Measurements from ENCODE around the gene AIFM1.

AIFM1 gene

DNA sequence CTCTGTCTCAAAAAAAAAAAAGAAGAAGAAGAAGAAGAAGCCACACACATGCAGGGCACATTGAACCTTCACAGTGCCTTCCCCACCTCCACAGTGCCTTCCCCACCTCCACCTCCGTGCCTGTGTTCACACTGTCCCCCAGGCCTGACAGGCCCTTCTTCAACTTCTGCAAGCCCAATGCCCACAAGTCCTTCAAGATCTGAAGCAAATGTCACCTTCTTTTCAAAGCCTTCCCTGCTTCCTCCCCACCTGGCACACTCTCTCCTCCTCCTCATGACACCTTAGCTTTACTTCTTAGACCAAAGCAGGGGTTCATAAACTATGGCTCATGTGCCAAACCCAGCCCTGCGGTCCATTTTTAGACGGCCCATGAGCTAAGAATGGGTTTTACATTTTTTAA lies 75.3 kb downstream of the AIFM1 start:
- DNase-seq = no peak

DNA sequence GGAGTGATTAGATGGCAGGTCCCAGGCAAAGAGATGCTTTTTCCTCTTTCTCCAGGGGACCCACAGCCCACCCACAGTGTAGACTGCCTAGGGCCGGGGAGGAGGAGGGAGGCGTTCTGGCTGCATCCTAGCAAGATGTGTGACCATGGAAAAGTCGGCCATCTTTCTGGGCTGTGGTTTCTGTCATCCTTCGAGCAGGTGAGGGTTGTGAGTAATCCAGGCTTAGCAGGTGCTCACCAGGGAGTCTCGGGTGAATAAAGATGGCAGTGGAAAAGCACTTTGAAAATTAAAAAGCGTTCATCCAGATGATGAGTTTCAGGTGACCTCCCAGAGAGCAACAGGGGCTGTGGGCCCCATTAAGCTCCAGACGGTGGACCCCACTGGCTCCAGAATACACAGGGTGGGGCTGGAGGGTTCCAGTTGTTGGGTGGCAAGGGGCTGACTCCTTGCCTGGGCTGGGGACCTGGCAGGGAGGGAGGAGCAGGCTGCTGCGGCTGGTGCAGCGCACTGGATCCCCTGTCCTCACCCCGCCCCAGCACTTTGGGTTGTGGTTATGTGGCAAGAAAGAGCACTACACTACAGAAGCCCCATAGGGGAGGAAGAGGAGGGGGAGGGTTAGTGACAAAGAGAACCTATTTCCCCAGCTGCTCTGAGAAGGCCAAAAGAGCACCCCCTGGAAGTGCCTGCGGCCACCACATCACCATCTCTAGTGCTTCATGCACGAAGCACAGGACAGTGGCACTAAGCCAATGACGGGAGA lies 79.0 kb downstream of the AIFM1 start:
- peak; percentile 65 for DNase-seq

DNA sequence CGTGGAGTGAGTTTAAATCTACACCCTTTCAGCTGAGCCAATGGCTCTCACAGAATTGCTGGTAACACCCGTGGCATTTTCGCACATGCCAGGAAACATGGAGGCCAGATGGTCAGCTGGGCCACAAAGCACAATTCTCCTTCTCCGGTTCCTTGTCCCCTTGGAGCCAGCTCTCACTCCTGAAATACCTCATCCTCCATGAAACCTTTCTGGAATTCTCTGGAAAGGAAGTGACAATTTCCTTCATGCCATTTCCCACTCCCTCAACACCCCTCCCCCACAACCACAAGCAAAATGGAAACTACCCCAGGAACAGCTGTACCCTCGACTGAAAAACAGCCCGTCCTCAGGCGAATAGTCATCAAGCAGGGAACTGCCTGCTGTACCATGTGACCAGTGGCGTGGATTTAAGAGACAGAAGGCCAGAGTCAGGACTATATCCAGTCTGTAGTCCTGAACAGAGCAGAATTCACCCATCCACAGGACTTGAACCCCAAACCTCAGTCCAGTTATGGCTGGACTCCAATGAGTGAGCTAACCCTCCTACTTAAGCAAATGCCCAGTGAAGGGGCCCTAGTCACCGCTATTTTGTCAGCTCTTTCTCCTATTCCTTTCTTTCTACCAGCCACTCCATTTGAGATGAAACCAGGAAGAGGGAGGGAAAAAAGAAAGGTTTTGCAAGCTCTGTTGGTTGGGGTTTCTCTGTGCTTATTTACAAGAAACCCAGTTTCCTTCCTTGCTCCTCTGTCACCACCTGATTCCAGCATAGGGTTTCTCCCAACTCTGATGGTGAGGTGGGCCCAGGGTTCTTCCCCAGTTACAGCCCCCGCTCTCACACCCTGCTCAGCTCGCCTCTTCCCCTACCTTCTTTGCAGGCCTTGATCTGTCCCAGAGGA lies 79.8 kb downstream of the AIFM1 start:
- no peak for DNase-seq

DNA sequence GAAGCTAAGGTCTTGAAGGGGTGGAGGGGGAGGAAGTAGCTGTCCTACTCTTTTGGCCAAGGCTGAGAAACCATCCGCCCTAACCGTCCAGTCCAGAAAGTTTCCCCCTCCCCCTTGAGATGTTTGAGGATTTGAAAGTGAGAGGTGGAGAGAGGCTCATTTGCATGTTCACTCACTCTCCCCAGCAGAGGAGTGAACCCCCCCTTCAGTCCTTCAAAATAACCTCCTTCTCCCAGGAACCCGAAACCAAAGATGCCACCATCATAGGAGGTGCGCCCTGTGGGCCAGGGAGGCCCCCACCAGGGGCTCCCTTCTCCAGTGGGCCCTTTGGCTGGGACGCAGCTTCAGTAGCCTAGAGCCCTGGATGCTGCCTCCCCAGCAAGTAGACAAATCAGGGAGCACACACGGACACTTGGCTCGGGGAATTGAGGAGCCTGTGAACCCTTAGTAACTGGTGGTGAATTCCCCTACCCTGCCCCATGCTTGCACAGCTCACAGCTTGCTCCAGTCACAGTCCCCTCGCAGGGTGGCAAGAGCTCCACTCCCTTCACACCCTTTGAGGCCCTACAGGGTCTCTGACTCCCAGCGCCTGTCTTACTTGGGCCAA lies 80.9 kb downstream of the AIFM1 start:
- peak; percentile 33 for DNase-seq

DNA sequence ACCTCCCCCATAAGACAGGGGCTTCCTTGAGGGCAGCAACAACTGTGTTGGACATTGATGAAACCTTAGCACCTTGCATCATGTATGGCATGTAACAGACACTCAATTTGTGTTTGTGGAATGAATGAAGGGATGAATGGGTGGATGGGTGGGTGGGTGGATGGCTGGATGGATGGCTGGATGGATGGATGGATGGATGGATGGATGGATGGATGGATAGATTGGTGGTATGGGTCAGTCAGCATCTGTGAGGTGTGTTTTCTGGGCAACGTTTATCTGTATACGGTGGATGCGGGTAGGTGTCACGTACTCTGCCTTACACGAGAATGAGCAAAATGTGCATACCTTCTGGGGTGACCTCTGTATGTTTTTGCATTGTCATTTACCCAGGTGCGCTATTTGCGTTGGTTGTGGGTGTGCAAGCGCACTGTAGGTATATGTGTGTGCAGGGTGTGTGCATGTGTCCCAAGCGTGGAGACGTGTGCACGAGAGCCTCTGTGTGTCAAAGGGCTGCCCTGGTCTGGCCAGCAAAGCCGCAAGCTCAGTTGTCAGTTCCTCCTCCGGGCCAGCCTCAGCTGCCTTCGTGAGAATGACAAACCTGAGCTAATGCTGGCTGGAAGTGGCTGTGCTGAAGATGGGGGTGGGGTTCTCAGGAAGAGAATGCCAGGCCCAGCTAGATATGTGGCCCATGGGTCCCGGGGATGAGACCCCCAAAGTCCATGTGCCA lies 81.8 kb downstream of the AIFM1 start:
- DNase-seq = no peak

DNA sequence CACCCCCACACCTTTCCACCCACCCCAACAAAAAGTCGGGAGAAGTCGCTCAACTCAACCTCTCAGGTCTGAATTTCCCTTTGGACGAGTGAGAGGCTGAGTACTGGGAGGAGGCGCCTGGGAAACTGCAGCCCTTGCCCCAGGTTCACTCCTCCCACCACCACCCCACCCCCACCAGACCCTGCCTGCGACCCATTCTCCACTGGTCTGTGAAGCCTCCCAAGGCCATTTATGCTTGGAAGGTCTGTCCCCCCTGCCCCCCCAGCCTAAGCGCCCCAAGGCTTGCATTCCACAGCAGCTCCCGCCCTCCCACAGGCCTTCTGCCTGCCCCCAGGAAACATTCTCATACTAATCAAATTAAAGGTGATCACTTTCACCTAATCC lies 82.5 kb downstream of the AIFM1 start:
- DNase-seq = no peak

DNA sequence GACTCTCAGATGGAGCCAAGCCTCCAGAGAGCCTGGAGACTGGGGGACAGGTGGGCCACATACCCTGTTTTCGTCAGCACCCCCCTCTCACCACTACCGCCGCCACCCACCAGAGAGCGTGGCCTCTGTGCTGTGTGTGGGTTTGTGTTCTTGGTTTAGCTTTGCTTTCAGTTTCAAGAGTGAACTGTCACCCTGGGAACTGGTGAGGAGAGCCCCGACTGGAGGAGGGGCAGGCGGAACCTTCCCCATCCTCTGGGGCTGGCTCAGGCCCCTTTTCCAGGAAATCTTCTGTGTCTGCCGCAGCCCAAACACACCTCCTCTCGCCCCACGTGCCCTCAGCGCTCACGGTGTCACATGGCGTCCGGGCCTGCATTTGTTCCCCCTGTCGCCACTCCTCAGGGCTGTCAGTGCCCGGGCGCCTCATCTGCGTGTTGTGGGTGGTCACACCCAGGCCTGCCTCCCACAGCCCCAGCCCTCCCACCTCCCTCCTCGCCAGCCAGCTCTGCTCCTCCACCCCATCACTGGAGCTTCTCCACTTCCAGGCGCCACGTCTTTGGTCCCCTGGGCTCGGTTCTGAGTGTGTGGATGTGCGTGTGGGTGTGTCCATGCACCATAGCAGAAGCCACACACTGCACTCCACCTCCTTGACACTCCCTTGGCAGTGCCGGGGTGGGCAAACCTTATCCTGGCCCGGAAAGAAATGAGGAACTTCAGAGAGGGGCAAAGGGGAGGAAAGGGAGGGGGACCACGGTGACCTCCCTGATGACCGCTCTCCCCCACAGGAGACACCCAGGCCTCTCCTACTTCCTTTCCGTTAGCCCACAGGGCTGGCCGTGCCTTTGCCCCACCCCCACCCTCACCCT lies 83.2 kb downstream of the AIFM1 start:
- peak; percentile 69 for DNase-seq

DNA sequence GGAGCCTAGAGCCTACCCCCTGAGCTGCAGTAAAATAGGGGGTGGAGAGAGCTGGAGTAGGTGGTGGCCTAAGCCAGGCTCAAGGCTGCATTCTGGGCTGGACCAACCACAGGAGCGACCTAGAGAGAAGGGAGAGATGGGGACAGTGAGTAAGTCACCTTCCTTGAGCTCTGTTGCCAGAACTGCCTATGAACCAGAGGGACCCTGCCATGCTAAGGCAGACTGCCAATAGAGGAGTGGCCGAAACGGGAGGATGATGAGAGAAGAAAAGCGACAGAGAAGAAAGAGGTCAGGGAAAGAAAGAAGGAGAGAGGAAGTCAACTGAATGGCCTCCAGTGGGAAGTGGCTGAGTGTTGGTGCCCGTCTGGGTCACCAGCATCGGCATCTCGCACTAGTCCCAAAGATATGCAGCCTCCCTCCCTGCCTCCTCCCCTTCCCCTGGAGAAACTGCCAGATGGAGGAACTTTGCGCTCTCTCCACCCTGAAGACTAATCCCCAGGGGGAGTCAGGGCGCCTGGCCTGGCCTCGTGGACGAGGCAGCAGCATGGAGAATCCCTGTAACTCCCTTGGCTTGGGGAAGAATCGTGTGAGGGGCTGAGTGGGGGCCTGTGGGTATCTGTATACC lies 84.1 kb downstream of the AIFM1 start:
- no peak for DNase-seq

DNA sequence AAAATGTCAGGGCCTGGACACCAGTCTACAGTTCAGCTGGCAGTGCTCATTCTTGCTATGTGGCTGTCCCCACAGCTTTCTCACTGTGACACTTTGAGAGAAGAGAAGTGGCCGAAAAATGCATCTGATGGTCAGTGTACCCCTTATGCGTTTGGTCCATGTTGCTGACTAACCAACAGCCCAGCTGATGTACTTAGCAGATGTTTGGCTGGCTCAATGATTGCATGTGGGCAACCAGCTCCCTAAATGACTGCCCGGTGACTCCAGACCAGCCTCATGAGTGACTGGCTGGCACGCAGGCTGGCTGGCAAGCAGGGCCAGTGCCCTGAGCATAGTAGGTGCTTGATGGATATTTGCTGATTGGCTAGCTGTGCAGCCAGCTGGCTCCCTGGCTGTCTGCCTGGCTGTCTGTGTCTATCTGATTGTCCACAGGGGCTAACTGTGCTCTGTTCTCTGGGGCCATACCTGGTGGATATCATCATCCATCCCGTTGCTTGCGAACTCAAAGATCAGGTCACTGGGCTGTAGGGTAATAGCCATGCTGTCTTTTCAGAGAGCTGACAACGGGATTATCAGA lies 84.8 kb downstream of the AIFM1 start:
- DNase-seq = no peak

DNA sequence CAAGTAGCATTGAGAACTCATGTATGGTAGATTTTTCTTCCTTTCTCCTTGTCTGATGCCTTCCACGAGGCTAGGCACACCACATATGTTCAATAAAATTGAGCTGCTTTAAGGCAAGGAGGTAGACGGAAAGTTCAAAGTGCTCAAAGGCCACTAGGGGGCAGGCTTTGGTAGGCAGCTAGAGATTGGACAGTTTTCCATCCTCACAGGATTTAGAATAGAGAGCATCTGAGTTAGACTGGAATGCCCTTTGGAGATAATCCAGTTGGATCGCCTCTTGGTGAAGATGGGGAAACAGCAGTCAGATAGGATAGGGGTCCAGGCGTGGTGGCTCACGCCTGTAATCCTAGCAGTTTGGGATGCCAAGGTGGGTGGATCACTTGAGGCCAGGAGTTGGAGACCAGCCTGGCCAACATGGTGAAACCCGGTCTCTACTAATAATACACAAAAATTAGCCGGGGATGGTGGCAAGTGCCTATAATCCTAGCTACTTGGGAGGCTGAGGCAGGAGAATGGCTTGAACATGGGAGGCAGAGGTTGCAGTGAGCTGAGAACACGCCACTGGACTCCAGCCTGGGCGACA lies 85.7 kb downstream of the AIFM1 start:
- peak; percentile 55 for DNase-seq
